ENCODE measurements around the gene TIPARP. TPM values are rescaled to one million over a fixed set of nuclear protein-coding genes. Genes with fewer than 3 reads are reported as not detected.

The TIPARP gene
- total and polyA plus RNA-seq, 2 of the 8 experiments (the other 6 are each of a cell fraction or from before 2014, with no cell fraction given): 1.6 to 5.8 TPM

DNA sequence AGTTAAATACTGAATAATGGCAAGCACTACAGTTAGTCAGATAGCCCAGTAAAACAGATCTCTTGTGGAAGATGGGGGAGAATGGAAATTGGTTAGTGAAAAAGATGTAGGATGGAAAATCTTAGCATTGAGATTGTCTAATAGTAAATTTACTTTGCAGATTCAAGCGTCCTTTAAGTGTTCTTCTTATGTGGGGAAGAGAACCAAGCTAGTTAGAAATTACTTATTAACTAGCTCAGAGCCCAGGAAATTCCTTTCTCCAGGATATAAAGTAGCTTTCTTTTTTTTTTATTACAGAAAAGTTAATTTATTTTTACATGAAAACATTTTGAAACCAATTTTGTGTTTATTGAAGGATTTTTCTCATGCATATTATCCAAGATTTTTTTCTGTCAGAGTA, 36.7 kb downstream of the TIPARP start (continued):
- TF ChIP-seq TCF12 (IDR thresholded peaks at IDR 0.05; ENCODE audit: low read depth, low read length) (no peak), SP4 (IDR thresholded peaks at IDR 0.05; ENCODE audit: low read length) (no peak), KDM5A (IDR thresholded peaks at IDR 0.05; ENCODE audit: low read length) (no peak), EZH2 (IDR thresholded peaks at IDR 0.05; ENCODE audit: low read depth, low read length, severe bottlenecking) (no peak), POLR2AphosphoS5 (IDR thresholded peaks at IDR 0.05; ENCODE audit: low read depth, low read length) (no peak), USF2 (IDR thresholded peaks at IDR 0.05; ENCODE audit: low read length) (no peak)
